Amniotic epithelial cell (primary cell): ENCODE results near the gene SLC9A1.
"Not testable (repeated sequence)": the region's sequence is repeated elsewhere in the genome, so short reads cannot be mapped to it uniquely, and the experiment has no call there.

Experiments
- DNase-seq: peaks from one replicate; pipeline ENCODE4 v3.0.0-alpha.2; 2010; ENCODE audit warnings: low read depth

Gene SLC9A1

DNA sequence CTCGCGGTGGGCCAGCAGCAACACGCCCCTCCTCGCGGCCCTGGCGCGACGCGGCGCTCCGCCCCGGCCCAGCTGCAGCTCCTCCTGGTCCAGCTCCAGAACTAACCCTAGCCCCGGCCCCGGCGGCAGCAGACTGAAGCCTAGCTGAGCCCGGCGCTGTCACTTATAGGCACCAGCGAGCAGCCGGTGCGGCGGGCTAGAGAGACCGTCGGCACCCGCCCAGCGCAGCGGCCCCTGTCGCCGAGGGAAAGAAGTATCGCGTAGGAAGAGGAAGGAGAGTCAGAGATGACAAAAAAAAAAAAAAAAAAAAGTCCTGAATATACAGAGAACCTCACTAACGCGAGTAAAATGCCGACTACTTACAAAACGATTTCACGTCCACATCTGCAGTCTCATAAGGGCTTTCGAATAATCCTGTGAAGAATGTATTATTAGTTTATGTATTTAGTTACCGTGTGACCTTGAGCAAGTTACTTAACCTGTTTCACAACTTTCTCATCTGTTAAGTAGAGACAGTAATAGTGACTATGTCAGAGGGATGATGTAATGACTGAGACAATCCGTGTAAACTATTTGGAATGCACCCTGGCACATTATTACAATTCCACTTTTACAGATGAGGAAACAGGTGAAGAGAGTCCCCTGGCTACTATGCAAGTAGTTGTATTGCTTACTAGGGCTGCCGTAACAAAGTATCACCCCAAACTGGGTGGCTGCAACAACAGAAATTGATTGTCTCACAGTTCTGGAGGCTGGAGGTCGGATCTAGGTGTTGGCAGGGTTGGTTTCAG lies at the start of gene SLC9A1:
SLC9A1 (minus strand) TSS at position 135 of the 791 bp plus-strand sequence. CDS start 791 bp downstream, outside the sequence.
- peak; percentile 94 for DNase-seq

DNA sequence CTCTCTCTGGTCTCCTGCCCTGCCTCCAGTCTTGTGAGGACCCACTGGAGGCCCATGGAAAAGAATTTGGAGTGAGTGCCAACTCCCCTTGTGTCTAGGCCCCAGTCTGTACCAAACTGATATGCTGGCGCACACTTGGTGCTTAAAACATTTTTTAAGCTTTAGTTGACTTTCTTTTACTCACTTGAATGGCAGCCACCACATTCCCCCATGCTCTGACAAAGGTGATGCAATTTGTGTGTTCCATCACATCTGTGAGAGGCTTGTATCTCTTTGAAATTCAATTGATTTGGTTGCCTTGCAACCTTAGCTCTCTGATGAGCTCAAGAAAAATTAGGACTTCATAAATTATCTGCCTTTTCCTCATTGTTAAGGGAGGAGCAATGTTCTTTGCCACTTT lies 49.0 kb upstream of the SLC9A1 start:
- DNase-seq = peak; percentile 37

- no peak for DNase-seq
These were observed 46.4 kb upstream of the SLC9A1 start for GRCh38 chr1:27201295-27201694.

GRCh38 chr1:27193194-27193593 lies 38.3 kb upstream of the SLC9A1 start:
- no peak for DNase-seq

- DNase-seq = peak; percentile 22
These were observed 37.2 kb upstream of the SLC9A1 start for GRCh38 chr1:27192039-27192529.

GRCh38 chr1:27184665-27185064 lies 29.7 kb upstream of the SLC9A1 start:
- DNase-seq = not testable (repeated sequence)

- no peak for DNase-seq
These were observed 25.1 kb upstream of the SLC9A1 start for GRCh38 chr1:27179979-27180378.

DNA sequence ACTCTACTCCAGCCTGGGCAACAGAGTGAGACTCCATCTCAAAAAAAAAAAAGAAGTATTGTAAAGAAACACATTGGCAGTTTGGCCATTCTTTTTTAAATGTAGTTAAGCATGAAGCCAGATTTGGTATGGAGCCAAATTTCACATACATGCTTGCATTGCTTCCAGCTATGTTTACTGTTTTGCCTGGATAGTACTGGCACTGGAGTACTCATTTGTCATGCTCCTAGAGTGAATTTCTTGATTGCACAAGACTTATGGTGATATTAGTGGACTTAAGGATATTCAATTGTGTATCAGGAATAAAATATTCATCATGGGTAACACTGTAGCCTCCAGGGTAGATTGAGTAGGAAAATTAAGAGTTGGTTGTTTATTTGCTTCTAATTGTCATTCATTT lies 24.5 kb upstream of the SLC9A1 start:
- DNase-seq = peak; percentile 61

- DNase-seq = no peak
These were observed 22.0 kb upstream of the SLC9A1 start for GRCh38 chr1:27176954-27177353.

DNA sequence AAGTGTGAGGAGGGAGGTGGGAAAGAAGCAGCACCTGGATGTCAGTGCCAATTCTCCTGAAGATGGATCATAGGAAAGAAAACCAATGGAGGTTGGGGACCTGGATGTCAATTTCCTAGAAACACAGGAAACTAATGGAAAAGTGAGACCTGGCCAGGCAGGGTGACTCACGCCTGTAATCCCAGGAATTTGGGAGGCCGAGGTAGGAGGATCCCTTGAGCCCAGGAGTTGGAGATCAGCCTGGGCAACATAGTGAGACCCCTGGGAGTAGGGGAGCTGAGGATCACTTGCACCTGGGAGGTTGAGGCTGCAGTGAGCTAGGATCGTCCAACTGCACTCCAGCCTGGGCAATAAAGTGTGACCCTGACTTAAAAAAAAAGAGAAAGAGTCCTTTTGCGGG lies 21.4 kb upstream of the SLC9A1 start:
- no peak for DNase-seq

DNA sequence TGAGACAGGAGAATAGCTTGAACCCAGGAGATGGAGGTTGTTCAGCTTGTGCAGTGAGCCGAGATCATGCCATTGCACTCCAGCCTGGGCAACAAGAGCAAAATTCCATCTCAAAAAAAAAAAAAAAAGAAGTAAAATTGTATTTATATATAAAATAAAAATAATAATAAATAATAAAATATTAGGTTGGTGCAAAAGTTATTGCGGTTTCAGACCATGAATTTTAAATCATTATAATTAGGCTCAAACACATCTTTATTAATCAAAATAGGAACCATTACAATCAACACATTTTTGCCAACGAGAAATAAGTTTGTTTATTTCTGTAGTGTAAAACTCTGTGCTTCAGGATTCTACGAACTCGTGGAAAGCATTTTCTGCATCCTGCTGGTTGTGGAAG lies 18.1 kb upstream of the SLC9A1 start:
- DNase-seq = not testable (repeated sequence)

GRCh38 chr1:27166929-27167328 lies 12.0 kb upstream of the SLC9A1 start:
- no peak for DNase-seq

- peak; percentile 45 for DNase-seq
These were observed 11.5 kb upstream of the SLC9A1 start for GRCh38 chr1:27166351-27166802.

- DNase-seq = no peak
These were observed 8.2 kb upstream of the SLC9A1 start for GRCh38 chr1:27163093-27163492.

GRCh38 chr1:27162090-27162489 lies 7.2 kb upstream of the SLC9A1 start:
- DNase-seq = no peak

DNA sequence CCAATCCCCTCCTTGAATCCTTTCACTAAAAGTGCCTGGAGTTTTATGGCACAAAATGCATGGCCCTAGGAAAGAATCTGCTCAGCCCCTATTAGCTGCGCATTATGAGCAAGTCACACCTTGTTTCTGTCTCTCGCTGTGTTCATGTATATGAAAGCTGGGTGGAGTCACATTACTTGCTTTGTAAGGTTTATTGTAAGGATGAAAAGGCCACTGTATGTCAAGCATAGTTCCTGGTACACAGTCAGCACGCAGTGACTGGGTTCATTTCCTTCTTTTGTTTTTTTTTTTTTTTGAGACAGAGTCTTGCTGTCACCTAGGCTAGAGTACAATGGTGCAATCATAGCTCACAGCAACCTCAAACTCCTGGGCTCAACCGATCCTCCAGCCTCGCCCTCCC lies 6.7 kb upstream of the SLC9A1 start:
- no peak for DNase-seq

GRCh38 chr1:27157194-27157593 lies 2.3 kb upstream of the SLC9A1 start:
- DNase-seq = no peak

DNA sequence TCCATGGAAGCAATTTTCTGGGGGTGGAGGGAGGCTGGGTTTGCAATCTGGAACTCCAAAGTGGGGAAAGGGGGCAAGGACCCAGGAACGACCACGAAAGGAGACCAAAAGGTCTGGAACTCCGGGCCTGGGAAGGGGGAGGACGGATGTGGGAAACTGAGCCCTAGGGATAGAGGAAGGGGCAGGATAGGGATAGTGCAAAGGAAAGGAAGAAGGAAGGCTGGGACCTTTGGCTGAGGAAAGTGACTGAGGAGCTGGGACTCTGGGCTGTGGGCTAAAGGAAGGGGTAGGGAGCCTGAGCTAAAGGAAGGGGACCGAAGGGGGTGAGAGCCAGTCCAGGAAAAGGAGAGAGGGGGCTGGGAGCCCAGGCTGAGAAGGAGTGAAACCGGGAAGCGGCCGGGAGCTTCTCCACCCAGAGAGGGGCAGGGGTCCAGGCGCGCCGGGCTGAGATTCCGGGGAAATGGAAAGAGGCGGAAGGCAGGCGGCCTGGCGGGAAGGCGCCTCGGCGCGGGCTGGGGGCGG lies 395 bp downstream of the SLC9A1 start:
- DNase-seq = no peak

- DNase-seq = no peak
These were observed 982 bp downstream of the SLC9A1 start for GRCh38 chr1:27153927-27154358.

GRCh38 chr1:27153549-27153886 lies 1.4 kb downstream of the SLC9A1 start:
- no peak for DNase-seq

GRCh38 chr1:27152829-27153548 lies 1.9 kb downstream of the SLC9A1 start:
- DNase-seq = no peak

DNA sequence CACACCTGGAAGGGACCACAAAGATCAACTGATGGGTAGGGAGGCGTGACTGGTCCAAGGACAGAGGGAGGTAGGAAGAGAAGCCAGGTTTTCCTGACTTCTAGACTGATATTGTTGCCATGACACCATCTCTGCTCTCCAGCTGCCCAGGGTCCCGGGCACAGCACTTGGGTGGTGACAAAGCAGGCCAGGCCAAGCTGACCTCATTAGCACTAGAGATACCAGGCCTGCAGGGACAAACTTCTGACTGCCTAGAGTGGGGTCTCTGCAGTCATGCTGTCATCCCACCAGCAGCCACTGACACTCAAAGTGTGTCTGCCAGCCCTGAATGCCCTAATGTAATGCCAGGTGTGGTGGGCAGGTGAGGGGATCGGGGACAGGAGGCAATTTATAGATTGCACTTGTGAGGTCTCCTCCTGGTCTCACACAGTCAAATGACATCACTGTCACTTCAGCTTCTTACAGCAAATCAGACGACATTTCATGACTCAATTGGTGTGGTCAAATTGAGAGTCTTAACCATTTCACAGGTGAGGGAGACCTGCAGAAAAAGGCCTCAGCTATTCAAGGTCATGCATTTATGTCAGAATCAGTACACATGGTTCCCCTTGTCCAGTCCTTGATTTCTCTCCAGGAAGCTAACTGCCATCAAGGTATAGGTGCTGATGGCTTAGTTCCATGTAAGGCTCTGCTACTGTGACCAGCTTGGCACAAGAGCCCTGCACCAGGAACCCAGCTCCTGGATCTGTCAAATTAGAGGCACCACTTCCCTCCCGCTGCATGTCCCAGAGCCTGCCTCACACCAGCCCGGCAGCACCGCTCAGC lies 2.7 kb downstream of the SLC9A1 start:
- no peak for DNase-seq
